OCI-M2 (cell line): Measurements from ENCODE around the gene KRTAP4-8.
"Not testable (repeated sequence)": the region's sequence is repeated elsewhere in the genome, so short reads cannot be mapped to it uniquely, and the experiment has no call there.

Experiments used
- DNase-seq: peaks from one replicate; lab custom pipeline; 2025; ENCODE audit not compliant: unreplicated experiment; lab: John Stamatoyannopoulos, UW

KRTAP4-8 gene

GRCh38 chr17:41098042-41098441, at the start of gene KRTAP4-8:
Gene KRTAP4-8, minus strand, starts transcription at chr17:41098142. Its CDS starts 58 bp downstream, at chr17:41098084.
- no peak for DNase-seq

DNA sequence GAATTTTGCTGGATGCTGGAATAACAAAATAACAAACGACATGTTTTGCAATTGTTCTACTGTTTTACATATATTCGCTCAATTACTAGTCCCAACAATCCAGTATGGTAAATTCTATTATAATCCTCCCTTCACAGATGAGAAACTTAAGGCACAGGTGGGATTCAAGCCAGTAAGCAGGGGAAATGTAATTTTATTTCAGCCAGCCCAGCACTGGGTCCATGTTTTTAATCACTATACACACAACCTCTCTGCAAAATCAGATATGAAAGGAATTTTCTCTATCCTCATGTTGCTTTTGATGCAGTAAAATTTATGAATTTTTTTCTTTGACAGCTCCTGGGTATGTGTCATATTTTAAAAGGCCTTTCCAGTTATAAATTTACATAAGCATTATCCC, 47.3 kb upstream of the KRTAP4-8 start:
- no peak for DNase-seq

DNA sequence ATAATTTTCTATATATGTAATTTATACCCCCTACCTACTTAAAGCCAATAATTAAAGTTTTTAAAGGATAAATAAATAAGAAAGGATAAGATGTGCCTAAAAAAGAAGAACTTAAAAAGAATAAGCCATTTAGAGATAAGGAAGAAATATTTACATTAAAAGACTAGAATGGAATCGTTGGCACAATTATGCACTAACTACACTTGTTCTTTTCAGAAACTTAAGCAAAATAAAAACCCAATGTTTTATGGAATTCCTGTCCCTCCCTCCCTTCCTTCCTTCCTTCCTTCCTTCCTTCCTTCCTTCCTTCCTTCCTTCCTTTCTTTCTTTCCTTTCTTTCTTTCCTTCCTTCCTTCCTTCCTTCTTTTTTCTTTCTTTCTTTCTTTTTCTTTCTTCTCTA, 46.9 kb upstream of the KRTAP4-8 start:
- DNase-seq, result no peak

DNA sequence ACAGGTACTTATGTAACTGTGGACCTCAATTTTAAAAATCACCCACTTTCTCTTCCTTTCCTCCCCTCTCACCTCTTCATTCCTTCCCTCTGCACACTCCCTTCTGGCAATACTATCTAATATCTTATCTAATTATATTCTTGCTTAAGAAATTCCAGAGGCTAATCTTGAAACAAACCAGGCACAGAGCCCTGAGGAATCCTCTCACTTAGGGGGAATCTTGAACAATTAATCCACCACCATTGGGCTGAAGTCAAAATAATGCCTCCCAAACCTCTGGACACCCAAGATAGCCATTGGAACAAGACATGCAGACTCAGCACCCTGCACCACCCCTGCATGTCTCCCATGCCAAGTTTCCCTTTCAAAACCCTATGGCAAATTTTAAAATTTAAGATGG, 43.4 kb upstream of the KRTAP4-8 start:
- no peak for DNase-seq

DNA sequence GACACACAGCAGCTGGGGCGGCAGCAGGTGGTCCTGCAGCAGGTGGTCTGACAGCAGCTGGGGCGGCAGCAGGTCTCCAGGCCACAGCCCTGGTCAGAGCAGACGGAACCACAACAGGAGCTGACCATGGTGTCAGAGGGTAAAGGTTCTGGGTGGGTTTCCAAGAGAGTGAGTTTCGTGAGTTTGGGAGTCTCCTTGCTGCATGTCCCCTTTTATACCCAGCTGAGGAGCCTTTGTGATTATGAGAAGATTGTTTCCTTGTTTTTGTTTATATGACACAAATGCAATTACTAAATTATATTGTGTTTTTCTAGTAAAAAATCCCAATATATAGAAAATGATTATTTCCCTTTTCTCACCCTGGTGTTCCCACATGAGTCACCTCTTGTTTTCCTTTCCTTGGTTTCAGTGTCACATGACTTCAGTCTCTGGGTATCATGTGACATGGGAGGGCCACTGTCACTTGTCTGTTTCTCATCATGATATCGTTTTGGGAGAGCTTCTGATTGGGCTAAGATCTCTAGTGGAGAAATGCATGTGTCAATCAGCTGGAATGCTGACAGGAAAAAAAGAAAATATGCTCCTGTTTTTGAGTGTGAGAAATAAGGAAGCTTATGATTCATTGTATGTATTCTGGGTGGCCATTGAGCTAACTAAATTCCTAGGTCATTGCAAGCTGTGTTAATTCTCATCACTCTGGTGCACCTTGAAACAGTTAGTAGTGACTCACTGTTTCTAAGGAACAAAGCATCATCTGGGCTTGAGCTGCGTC, 42.6 kb upstream of the KRTAP4-8 start, which contains the start of gene KRTAP4-6:
TSS of gene KRTAP4-6 (minus strand) at position 185 of the 772 bp plus-strand sequence. CDS start at position 128, 57 bp downstream.
- no peak for DNase-seq

- not testable (repeated sequence) for DNase-seq
Observed at GRCh38 chr17:41139865-41140264, 41.9 kb upstream of the KRTAP4-8 start.

DNA sequence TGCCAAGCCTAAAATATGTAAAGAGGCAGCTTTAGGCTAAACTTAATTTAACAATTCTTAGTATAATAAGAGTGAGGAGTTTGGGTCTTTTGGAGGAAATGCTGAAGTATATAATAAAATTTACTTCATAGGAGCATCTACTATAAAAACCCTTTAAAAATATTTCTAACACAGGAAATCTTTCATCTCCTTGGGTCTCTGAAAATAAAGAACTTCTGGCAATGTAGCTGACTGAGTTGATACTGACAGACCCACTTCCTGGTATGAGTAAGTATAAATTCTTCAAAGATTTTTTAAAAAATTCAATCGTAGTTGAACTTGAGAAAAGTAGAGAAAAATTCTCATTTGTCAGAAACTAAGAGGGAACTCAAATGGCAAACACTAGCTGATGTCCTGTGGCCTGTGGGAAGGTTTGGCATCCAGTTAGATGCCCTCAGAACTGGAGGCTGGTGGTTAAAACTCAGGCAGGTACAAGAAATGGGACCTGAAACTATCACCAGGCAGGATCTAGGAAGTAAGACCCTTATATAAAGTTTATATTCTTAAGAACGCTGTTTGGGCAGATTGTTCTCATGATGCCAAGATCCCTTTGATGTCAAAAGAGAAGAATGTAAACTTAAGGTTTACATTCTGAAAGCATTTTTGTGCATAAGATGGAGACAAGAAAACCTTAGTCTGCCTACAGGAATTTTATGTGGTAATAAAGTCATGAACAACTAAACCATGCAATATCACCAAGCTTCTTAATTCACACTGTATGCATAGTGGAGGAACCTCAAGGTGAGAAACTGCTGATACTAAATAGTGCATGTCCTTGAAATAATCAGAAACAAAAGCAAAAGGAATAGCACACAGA, 36.2 kb upstream of the KRTAP4-8 start:
- DNase-seq, result no peak

DNA sequence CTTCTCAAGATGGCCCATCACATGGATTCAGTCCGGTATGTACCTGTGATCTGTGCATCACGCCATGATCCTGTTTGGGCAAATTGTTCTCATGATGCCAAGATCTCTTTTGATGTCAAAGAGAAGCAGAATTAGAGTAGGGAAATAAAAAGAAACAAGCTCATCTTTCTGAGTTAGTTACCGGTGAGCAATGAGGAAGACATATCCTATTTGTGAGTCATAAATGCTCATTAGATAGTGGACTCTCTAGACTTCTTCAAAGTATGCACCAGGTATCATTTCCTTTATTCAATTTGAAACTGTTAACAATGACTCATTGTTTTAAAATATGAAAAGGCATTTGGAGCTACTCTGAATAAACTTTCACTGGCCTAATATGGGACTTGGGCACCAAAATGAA, 34.0 kb upstream of the KRTAP4-8 start:
- DNase-seq, result no peak

DNA sequence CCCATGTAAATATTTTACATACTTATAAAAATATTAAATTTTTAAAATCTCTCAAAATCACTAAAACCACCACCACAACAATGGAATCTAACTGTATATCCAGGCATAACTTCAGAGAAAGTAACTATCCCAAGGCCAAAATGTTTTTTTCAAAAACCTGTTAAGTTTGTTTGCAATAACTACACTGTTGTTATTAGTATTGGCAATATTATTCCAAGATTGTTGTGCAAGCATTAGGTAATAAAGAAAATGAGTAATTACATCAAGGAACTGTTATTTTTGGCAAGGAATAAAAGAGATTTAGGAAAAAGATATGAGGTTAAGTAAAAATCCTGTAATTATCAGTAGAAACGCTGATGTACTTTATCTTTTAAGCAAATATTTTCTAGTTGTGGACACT, 29.4 kb upstream of the KRTAP4-8 start:
- DNase-seq, result no peak

DNA sequence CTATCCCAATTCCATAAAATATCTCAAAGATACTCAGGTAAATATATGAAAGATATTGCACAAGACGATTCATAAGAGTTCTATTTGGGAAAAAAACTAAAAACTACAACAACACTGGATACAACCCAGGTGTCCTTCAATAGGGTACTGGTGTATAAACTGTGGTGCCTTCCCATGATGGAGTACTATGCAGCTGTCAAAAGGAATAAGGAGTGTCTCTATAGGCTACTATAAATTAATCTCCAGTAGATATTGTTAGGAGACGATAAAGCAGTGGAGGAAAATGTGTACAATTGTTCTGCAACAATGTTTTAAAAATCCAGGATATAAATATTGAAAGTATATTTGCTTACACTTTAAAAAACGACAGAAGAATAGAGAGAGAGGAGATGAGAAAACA, 28.5 kb upstream of the KRTAP4-8 start:
- DNase-seq, result no peak

- no peak for DNase-seq
Observed at GRCh38 chr17:41125064-41125463, 27.1 kb upstream of the KRTAP4-8 start.

DNA sequence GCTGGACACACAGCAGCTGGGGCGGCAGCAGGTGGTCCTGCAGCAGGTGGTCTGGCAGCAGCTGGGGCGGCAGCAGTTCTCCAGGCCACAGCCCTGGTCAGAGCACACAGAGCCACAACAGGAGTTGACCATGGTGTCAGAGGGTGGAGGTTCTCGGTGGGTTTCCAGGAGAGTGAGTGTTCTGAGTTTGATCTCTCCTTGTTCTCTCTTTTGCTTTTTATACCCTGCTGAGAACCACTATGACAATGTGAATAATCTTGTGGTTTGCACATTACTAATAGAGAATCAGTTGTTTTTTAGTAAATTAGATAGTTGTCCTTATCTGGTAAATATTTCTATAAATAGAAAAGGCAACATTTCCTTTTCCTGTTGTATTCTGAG, 26.0 kb upstream of the KRTAP4-8 start, which contains the start of gene KRTAP4-12:
TSS of gene KRTAP4-12 (minus strand) at position 192 of the 381 bp plus-strand sequence. CDS start at position 132, 60 bp downstream.
- not testable (repeated sequence) for DNase-seq

DNA sequence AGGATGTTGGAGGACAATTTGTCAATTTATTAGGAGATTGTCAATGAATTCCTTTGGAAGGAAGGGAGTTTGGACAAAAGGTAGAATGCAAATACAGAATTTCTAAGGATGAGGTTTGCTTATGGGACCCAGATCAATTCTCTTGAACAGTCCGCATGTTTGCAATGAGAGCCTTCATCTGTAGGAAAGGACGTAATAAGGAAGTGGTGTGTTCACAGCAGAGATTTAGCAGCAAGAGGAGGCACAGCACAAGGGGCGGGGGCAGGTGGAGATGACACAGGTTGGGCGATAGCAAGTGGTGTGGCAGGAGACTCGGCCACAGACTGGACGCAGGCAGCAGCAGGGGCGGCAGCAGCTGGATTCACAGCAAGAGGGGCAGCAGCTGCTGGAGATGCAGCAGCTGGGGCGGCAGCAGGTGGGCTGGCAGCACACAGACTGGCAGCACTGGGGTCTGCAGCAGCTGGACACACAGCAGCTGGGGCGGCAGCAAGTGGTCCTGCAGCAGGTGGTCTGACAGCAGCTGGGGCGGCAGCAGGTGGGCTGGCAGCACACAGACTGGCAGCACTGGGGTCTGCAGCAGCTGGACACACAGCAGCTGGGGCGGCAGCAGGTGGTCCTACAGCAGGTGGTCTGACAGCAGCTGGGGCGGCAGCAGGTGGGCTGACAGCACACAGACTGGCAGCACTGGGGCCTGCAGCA, 25.5 kb upstream of the KRTAP4-8 start:
- not testable (repeated sequence) for DNase-seq

- no peak for DNase-seq
Observed at GRCh38 chr17:41121742-41122141, 23.8 kb upstream of the KRTAP4-8 start.

DNA sequence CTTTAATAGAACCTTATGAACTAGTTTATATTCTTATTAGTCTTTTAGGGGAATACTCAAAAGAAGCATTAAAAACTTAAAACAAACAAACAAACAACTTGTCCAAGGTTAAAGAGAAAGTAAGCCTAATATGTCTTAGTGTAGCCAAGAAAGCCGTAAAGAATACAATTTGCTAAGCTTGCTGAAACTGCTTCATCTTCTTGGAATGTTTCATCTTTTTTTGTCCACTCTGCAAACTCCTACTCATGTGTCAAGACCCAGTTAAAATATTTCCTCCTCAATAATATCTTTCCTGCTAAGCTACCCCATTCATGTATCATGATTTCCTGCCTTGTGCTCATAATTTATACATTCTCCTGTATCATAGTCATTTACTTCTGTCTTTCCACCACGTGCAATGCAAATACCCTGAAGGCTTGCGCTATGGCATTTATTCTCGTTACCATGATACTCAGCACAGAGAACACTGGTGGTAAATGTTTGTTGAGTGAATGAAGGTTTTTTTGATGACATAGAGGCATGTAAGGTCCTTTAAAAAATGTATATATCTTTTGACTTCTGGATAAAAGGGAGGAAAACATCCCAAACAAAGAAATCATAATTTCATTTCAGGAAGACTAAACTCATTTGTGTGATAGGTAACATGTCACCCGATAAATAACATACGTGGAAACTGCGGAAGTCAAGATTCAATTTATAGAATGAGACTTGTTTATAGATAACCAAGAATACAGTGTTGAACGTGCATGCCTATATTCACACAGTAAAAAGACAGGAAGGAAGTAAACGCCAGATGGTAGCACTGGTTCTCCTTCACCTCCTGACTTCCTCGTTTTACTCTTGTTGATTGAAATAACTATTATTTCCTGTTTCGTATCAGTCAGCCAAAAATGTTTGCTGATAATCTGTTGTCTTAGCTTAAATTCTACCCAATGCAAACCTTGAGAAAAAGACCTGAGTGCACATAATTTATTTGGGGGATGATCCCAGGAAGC, 22.1 kb upstream of the KRTAP4-8 start:
- DNase-seq, result not testable (repeated sequence)

DNA sequence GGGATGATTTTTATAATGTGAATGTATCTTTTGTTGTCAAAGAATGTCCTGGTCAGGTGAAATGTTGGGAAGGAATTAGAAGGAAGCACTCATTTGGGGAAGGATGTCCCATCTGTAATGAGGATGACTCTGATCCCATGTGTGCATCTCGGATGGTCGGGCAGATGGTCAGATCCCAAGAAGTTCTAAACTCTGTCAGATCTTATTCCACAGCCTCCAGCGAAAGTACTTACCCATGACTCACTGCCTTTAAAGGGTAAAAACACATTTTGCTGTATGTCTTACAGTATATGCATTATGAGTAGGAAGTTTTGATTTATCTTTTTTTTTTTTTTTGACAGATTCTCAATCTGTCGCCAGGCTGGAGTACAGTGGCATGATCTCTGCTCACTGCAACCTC, 20.8 kb upstream of the KRTAP4-8 start:
- no peak for DNase-seq

DNA sequence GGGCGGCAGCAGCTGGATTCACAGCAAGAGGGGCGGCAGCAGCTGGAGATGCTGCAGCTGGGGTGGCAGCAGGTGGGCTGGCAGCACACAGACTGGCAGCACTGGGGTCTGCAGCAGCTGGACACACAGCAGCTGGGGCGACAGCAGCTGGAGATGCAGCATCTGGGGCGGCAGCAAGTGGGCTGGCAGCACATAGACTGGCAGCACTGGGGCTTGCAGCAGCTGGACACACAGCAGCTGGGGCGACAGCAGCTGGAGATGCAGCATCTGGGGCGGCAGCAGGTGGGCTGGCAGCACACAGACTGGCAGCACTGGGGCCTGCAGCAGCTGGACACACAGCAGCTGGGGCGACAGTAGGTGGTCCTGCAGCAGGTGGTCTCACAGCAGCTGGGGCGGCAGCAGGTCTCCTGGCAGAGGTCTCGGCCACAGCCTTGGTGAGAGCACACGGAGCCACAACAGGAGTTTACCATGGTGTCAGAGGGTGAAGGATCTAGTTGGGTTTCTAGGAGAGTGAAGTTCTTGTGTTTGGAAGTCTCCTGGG, 20.0 kb upstream of the KRTAP4-8 start, which contains the start of gene KRTAP4-11:
TSS of gene KRTAP4-11 (minus strand) at position 528 of the 541 bp plus-strand sequence. CDS start at position 470, 58 bp downstream.
- DNase-seq, result not testable (repeated sequence)

DNA sequence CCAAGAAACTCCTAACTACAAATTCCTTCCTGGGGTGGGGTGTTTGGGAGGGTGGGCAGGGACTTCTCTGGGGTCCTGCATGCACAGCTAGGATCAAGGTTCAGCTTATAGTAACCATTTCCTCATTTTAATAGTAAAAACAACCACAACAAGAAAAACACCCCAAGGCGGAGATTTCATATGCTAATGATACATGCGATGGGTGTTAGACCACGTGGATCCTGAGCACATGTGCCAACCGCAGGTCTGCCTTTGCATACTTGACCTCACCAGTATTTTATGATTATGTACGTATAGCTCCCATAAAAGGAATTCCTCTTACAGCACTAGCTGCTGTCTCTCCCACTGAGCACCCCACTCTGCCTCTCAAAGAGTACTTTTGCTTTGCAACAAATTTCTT, 18.4 kb upstream of the KRTAP4-8 start:
- no peak for DNase-seq

DNA sequence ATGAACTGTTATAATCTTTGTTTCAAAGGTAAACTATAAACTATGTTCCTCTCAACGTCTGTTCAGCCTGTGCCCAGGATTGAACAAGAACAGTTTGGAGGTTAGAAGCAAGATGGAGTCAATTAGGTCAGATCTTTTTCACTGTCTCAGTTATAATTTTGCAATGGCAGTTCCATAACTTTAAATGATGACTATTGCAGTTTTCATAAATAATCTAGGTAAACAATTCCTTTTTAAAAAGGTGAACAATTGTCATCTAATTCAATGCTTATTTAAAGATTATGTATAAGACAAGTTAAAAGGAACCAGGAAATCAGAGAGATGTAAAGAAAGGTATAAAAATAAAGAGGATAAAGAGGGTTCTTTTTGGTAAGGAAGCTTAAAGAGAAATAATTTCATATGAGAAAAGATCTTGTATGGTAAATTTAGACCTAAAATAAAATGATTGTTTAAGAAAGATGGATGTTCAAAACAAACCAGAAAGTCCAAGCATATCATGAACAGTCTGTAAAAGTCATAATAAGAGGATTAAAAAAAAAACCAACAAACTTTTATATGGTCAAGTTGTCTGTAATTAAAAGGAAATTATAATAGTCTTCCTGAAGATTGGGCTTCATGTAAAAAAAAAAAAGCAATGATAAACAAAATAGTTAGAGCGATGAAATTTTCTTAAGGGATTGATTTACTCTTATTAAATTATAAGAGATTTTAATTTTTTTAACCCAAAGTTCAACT, 13.4 kb upstream of the KRTAP4-8 start:
- DNase-seq, result no peak
